ENCODE measurements around the gene TRIM24. TPM values are rescaled to one million over a fixed set of nuclear protein-coding genes. Genes with fewer than 3 reads are reported as not detected.

The TRIM24 gene
- total RNA-seq, 5 donors from 2014 or later (not counting 1 experiment from before 2014, with no cell fraction given): 16.0 to 18.9 (median 17.1) TPM

GRCh38 chr7:138565071-138565450 is 105.0 kb downstream of the TRIM24 start:
- H3K27ac Mint-ChIP-seq: no peak overlapping the region
- no peak overlapping the region for H3K4me3 Mint-ChIP-seq
- DNase-seq: no peak
- H3K27me3 ChIP-seq (replicated peaks in 1 of 2; ENCODE audit: control insufficient read depth in 2 of 2, extremely low read depth in 1 of 2, insufficient read depth in 2 of 2, low read length in 1 of 2): no peaks in the 10 kb centered on the region
- ATAC-seq (replicated peaks in 1 of 4): no peak
- H3K9me3 ChIP-seq: peaks cover 3% of the 10 kb centered on the region
- H3K27me3 Mint-ChIP-seq: no peaks in the 10 kb centered on the region
- H3K36me3 ChIP-seq (ENCODE audit: control insufficient read depth in 2 of 2, extremely low read depth in 1 of 2, insufficient read depth in 1 of 2, low read length in 1 of 2): peaks cover 37 to 57% of the 10 kb centered on the region in 2 donors
- CTCF ChIA-PET: no interaction called here
- H3K36me3 Mint-ChIP-seq: peaks cover 89% of the 10 kb centered on the region
- no peaks in the 10 kb centered on the region for H3K4me1 Mint-ChIP-seq
- no peak overlapping the region for H3K27ac ChIP-seq (ENCODE audit: low read length)
- H3K4me3 ChIP-seq (ENCODE audit: control insufficient read depth in 1 of 2, extremely low read depth in 1 of 2, low read length in 1 of 2): peak overlapping the region in 1 of 2 donors; percentile 38
- POLR2A ChIA-PET: no interaction called here
- 100% methylated on average over 2 of the region's 8 CpGs for WGBS (ENCODE audit: insufficient coverage)
- peaks cover 29 to 49% (median 35%) of the 10 kb centered on the region in 3 donors for H3K9me3 Mint-ChIP-seq
- no peaks in the 10 kb centered on the region for H3K4me1 ChIP-seq (ENCODE audit: control insufficient read depth in 1 of 2, extremely low read depth in 1 of 2, insufficient read depth in 2 of 2, low read length in 2 of 2)

- Mint-ChIP-seq H3K27ac (no peak overlapping the region), H3K9me3 (peaks cover 29 to 47% (median 31%) of the 10 kb centered on the region in 3 donors), H3K36me3 (peaks cover 89% of the 10 kb centered on the region), H3K4me1 (no peaks in the 10 kb centered on the region), H3K4me3 (no peak overlapping the region), H3K27me3 (no peaks in the 10 kb centered on the region)
- peaks cover 37 to 60% of the 10 kb centered on the region in 2 donors for H3K36me3 ChIP-seq (ENCODE audit: control insufficient read depth in 2 of 2, extremely low read depth in 1 of 2, insufficient read depth in 1 of 2, low read length in 1 of 2)
- no peaks in the 10 kb centered on the region for H3K4me1 ChIP-seq (ENCODE audit: control insufficient read depth in 1 of 2, extremely low read depth in 1 of 2, insufficient read depth in 2 of 2, low read length in 2 of 2)
- 100% methylated on average over 7 of the region's 8 CpGs for WGBS (ENCODE audit: insufficient coverage)
- H3K27ac ChIP-seq (ENCODE audit: low read length): no peak overlapping the region
- no peak for ATAC-seq (replicated peaks in 1 of 4)
- ChIA-PET POLR2A (no interaction called here), CTCF (no interaction called here)
- no peak for DNase-seq
- H3K4me3 ChIP-seq (ENCODE audit: control insufficient read depth in 1 of 2, extremely low read depth in 1 of 2, low read length in 1 of 2): peak overlapping the region in 1 of 2 donors; percentile 38
- H3K9me3 ChIP-seq: peaks cover 3% of the 10 kb centered on the region
- no peaks in the 10 kb centered on the region for H3K27me3 ChIP-seq (replicated peaks in 1 of 2; ENCODE audit: control insufficient read depth in 2 of 2, extremely low read depth in 1 of 2, insufficient read depth in 2 of 2, low read length in 1 of 2)
Observed at GRCh38 chr7:138565451-138566114, 105.5 kb downstream of the TRIM24 start.

- Mint-ChIP-seq H3K27me3 (no peaks in the 10 kb centered on the region), H3K36me3 (peaks cover 82% of the 10 kb centered on the region), H3K9me3 (peaks cover 17 to 26% (median 20%) of the 10 kb centered on the region in 3 donors), H3K27ac (no peak overlapping the region), H3K4me1 (no peaks in the 10 kb centered on the region), H3K4me3 (no peak overlapping the region)
- Histone ChIP-seq H3K4me3 (ENCODE audit: control insufficient read depth in 1 of 2, extremely low read depth in 1 of 2, low read length in 1 of 2) (no peak overlapping the region), H3K9me3 (peaks cover 3% of the 10 kb centered on the region), H3K27me3 (replicated peaks in 1 of 2; ENCODE audit: control insufficient read depth in 2 of 2, extremely low read depth in 1 of 2, insufficient read depth in 2 of 2, low read length in 1 of 2) (no peaks in the 10 kb centered on the region), H3K4me1 (ENCODE audit: control insufficient read depth in 1 of 2, extremely low read depth in 1 of 2, insufficient read depth in 2 of 2, low read length in 2 of 2) (no peaks in the 10 kb centered on the region), H3K27ac (ENCODE audit: low read length) (no peak overlapping the region), H3K36me3 (ENCODE audit: control insufficient read depth in 2 of 2, extremely low read depth in 1 of 2, insufficient read depth in 1 of 2, low read length in 1 of 2) (peaks cover 23 to 53% of the 10 kb centered on the region in 2 donors)
- no peak for DNase-seq
- WGBS (ENCODE audit: insufficient coverage): no CpG with 5 or more reads among the region's 2 CpGs
- ChIA-PET POLR2A (interaction anchor here in 1 of 2 donors (0.6 kb wide), 1 partner anchor 165 kb away, joined by 3 read pairs; no protein-coding TSS in a partner anchor), CTCF (interaction anchor here in 1 of 2 donors (0.6 kb wide), 1 partner anchor 118 kb away, joined by 5 read pairs; no protein-coding TSS in a partner anchor)
- ATAC-seq (replicated peaks in 1 of 4): no peak
Observed at GRCh38 chr7:138568655-138569054, 108.6 kb downstream of the TRIM24 start.

GRCh38 chr7:138569418-138569817 is 109.4 kb downstream of the TRIM24 start:
- peaks cover 19 to 52% of the 10 kb centered on the region in 2 donors for H3K36me3 ChIP-seq (ENCODE audit: control insufficient read depth in 2 of 2, extremely low read depth in 1 of 2, insufficient read depth in 1 of 2, low read length in 1 of 2)

DNA sequence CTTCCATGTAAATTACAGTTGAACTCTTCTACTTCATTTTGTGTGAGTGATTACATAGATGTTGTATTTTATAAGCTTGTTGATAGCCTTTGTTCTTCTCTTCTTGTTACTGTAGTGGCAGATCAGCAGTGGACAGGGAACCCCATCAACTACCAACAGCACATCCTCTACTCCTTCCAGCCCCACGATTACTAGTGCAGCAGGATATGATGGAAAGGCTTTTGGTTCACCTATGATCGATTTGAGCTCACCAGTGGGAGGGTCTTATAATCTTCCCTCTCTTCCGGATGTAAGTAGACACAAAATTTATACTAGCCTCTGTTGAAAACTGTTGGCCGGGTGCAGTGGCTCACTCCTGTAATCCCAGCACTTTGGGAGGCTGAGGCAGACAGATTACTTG is 110.7 kb downstream of the TRIM24 start:
- no peak overlapping the region for H3K4me3 Mint-ChIP-seq
- DNase-seq (no peak), ATAC-seq (replicated peaks in 1 of 4) (no peak)
- H3K9me3 Mint-ChIP-seq: peaks cover 1 to 5% (median 2%) of the 10 kb centered on the region in 3 donors
- CTCF ChIA-PET: no interaction called here
- H3K27ac Mint-ChIP-seq: no peak overlapping the region
- peaks cover 72% of the 10 kb centered on the region for H3K36me3 Mint-ChIP-seq
- Histone ChIP-seq H3K9me3 (peaks cover 3% of the 10 kb centered on the region), H3K27ac (ENCODE audit: low read length) (no peak overlapping the region), H3K4me3 (ENCODE audit: control insufficient read depth in 1 of 2, extremely low read depth in 1 of 2, low read length in 1 of 2) (no peak overlapping the region), H3K36me3 (ENCODE audit: control insufficient read depth in 2 of 2, extremely low read depth in 1 of 2, insufficient read depth in 1 of 2, low read length in 1 of 2) (peaks cover 9 to 42% of the 10 kb centered on the region in 2 donors), H3K27me3 (replicated peaks in 1 of 2; ENCODE audit: control insufficient read depth in 2 of 2, extremely low read depth in 1 of 2, insufficient read depth in 2 of 2, low read length in 1 of 2) (no peaks in the 10 kb centered on the region), H3K4me1 (ENCODE audit: control insufficient read depth in 1 of 2, extremely low read depth in 1 of 2, insufficient read depth in 2 of 2, low read length in 2 of 2) (no peaks in the 10 kb centered on the region)
- 100% methylated on average over 3 of the region's 4 CpGs for WGBS (ENCODE audit: insufficient coverage)
- POLR2A ChIA-PET: interaction anchor here in 1 of 2 donors (0.5 to 0.7 kb wide), 2 partner anchors 140 to 442 kb away, joined by 5 read pairs; no protein-coding TSS in a partner anchor
- peaks cover 0 to 3% (median 3%) of the 10 kb centered on the region in 3 donors for H3K4me1 Mint-ChIP-seq
- H3K27me3 Mint-ChIP-seq: no peaks in the 10 kb centered on the region

More at GRCh38 chr7:138569418-138569817, 109.4 kb downstream of the TRIM24 start:
- no CpG with 5 or more reads among the region's 3 CpGs for WGBS (ENCODE audit: insufficient coverage)
- POLR2A ChIA-PET: no interaction called here
- Mint-ChIP-seq H3K36me3 (peaks cover 81% of the 10 kb centered on the region), H3K4me1 (no peaks in the 10 kb centered on the region), H3K9me3 (peaks cover 14 to 18% (median 15%) of the 10 kb centered on the region in 3 donors), H3K4me3 (no peak overlapping the region), H3K27ac (no peak overlapping the region), H3K27me3 (no peaks in the 10 kb centered on the region)
- Histone ChIP-seq H3K9me3 (peaks cover 3% of the 10 kb centered on the region), H3K27me3 (replicated peaks in 1 of 2; ENCODE audit: control insufficient read depth in 2 of 2, extremely low read depth in 1 of 2, insufficient read depth in 2 of 2, low read length in 1 of 2) (no peaks in the 10 kb centered on the region), H3K4me1 (ENCODE audit: control insufficient read depth in 1 of 2, extremely low read depth in 1 of 2, insufficient read depth in 2 of 2, low read length in 2 of 2) (no peaks in the 10 kb centered on the region), H3K4me3 (ENCODE audit: control insufficient read depth in 1 of 2, extremely low read depth in 1 of 2, low read length in 1 of 2) (no peak overlapping the region), H3K27ac (ENCODE audit: low read length) (no peak overlapping the region)
- ATAC-seq (replicated peaks in 1 of 4) (no peak), DNase-seq (no peak)
- CTCF ChIA-PET: no interaction called here

GRCh38 chr7:138573741-138574140 is 113.7 kb downstream of the TRIM24 start:
- Histone ChIP-seq H3K36me3 (ENCODE audit: control insufficient read depth in 2 of 2, extremely low read depth in 1 of 2, insufficient read depth in 1 of 2, low read length in 1 of 2) (peaks cover 0 to 38% of the 10 kb centered on the region in 2 donors), H3K4me1 (ENCODE audit: control insufficient read depth in 1 of 2, extremely low read depth in 1 of 2, insufficient read depth in 2 of 2, low read length in 2 of 2) (no peaks in the 10 kb centered on the region), H3K27ac (ENCODE audit: low read length) (no peak overlapping the region), H3K27me3 (replicated peaks in 1 of 2; ENCODE audit: control insufficient read depth in 2 of 2, extremely low read depth in 1 of 2, insufficient read depth in 2 of 2, low read length in 1 of 2) (no peaks in the 10 kb centered on the region), H3K4me3 (ENCODE audit: control insufficient read depth in 1 of 2, extremely low read depth in 1 of 2, low read length in 1 of 2) (no peak overlapping the region), H3K9me3 (no peaks in the 10 kb centered on the region)
- 100% methylated on average over 3 of the region's 4 CpGs for WGBS (ENCODE audit: insufficient coverage)
- no peaks in the 10 kb centered on the region for H3K9me3 Mint-ChIP-seq
- peaks cover 0 to 6% (median 4%) of the 10 kb centered on the region in 3 donors for H3K4me1 Mint-ChIP-seq
- no peak overlapping the region for H3K27ac Mint-ChIP-seq
- H3K27me3 Mint-ChIP-seq: no peaks in the 10 kb centered on the region
- DNase-seq (no peak), ATAC-seq (replicated peaks in 1 of 4) (no peak)
- CTCF ChIA-PET: no interaction called here
- H3K36me3 Mint-ChIP-seq: peaks cover 71% of the 10 kb centered on the region
- POLR2A ChIA-PET: no interaction called here
- H3K4me3 Mint-ChIP-seq: no peak overlapping the region
